OCI-LY3 (cell line): ENCODE measurements around the gene RBM10.

Experiments used
- H2AFZ ChIP-seq: fragments of 200-600, 300-600 bp; shearing (Covaris generic); 2 replicates; pipeline ENCODE4 v1.6.0; 2014; ENCODE audit warnings: antibody characterized with exemption, low read depth, low read length
- H3K27ac ChIP-seq: fragments of 200-600, 300-600 bp; sonication (generic); 2 replicates; pipeline ENCODE4 v1.5.1; 2014; ENCODE audit warnings: mild to moderate bottlenecking, low read length, moderate library complexity, mixed read lengths
- H3K27me3 ChIP-seq: fragments of 200-600, 300-600 bp; sonication (generic); 2 replicates; pipeline ENCODE4 v1.6.1; 2014; ENCODE audit warnings: low read depth, low read length, mixed read lengths
- H3K36me3 ChIP-seq: fragments of 200-600, 300-600 bp; sonication (generic); replicated peaks from 2 replicates; pipeline ENCODE3; 2014; ENCODE audit warnings: low read depth, low read length, mixed read lengths
- H3K4me1 ChIP-seq: fragments of 300-600, 200-600 bp; sonication (generic); 2 replicates; pipeline ENCODE4 v1.6.1; 2014; ENCODE audit warnings: low read length, mixed read lengths
- H3K4me2 ChIP-seq: fragments of 200-600, 300-600 bp; sonication (generic); 2 replicates; pipeline ENCODE4 v1.6.1; 2014; ENCODE audit warnings: low read length, mixed read lengths
- H3K4me3 ChIP-seq: fragments of 300-600, 200-600 bp; sonication (generic); 2 replicates; pipeline ENCODE4 v1.5.1; 2014; ENCODE audit warnings: antibody characterized with exemption, mild to moderate bottlenecking, low read length, moderate library complexity
- H3K79me2 ChIP-seq: fragments of 300-600, 200-600 bp; shearing (Covaris generic); 2 replicates; pipeline ENCODE4 v1.6.1; 2014; ENCODE audit warnings: mild to moderate bottlenecking, low read length, mixed read lengths
- H3K9ac ChIP-seq: fragments of 300-600, 200-600 bp; shearing (Covaris generic); 2 replicates; pipeline ENCODE4 v1.6.0; 2014; ENCODE audit warnings: mild to moderate bottlenecking, low read length, moderate library complexity
- H3K9me3 ChIP-seq: fragments of 200-600, 300-600 bp; shearing (Covaris generic); 2 replicates; pipeline ENCODE4 v1.6.1; 2014; ENCODE audit warnings: low read length, mixed read lengths; ENCODE audit not compliant: insufficient read depth
- H4K20me1 ChIP-seq: fragments of 200-600, 300-600 bp; sonication (generic); 2 replicates; pipeline ENCODE4 v1.6.1; 2016; ENCODE audit warnings: low read length, mixed read lengths; ENCODE audit not compliant: insufficient read depth
- CTCF ChIP-seq: fragments of 200-600, 300-600 bp; sonication (generic); IDR thresholded peaks from 2 replicates; pipeline ENCODE4 v1.5.1; 2014; ENCODE audit warnings: antibody characterized with exemption, low read length, low read depth
- EZH2phosphoT487 ChIP-seq: fragments of 200-600 bp; shearing (Covaris generic); IDR thresholded peaks from 2 replicates; pipeline ENCODE4 v1.6.1; 2018; ENCODE audit warnings: antibody characterized with exemption, mixed run types, low read depth

RBM10 gene

GRCh38 chrX:47174376-47174775, 29.4 kb downstream of the RBM10 start:
- no peaks in the 10 kb centered on the region for H4K20me1 ChIP-seq

GRCh38 chrX:47174846-47175587, 30.0 kb downstream of the RBM10 start:
- Histone ChIP-seq H4K20me1 (no peaks in the 10 kb centered on the region), H3K9ac (no peak overlapping the region), H3K4me1 (no peaks in the 10 kb centered on the region), H3K9me3 (no peaks in the 10 kb centered on the region), H3K4me2 (no peak overlapping the region), H3K36me3 (peaks cover 20% of the 10 kb centered on the region), H3K79me2 (peaks cover 4% of the 10 kb centered on the region; the same call in 1 of the 2 replicates), H2AFZ (no peak overlapping the region), H3K4me3 (no peak overlapping the region), H3K27me3 (no peaks in the 10 kb centered on the region), H3K27ac (no peak overlapping the region)
- TF ChIP-seq EZH2phosphoT487 = no peak
- TF ChIP-seq CTCF = no peak

More at GRCh38 chrX:47174376-47174775, 29.4 kb downstream of the RBM10 start:
- no peak overlapping the region for H2AFZ ChIP-seq
- H3K9ac ChIP-seq = no peak overlapping the region
- no peaks in the 10 kb centered on the region for H3K4me1 ChIP-seq
- no peak overlapping the region for H3K4me3 ChIP-seq
- no peaks in the 10 kb centered on the region for H3K9me3 ChIP-seq
- peaks cover 20% of the 10 kb centered on the region for H3K36me3 ChIP-seq
- no peak overlapping the region for H3K4me2 ChIP-seq
- no peak overlapping the region for H3K27ac ChIP-seq
- TF ChIP-seq CTCF (no peak), EZH2phosphoT487 (no peak)
- H3K79me2 ChIP-seq = peaks cover 4% of the 10 kb centered on the region; the same call in 1 of the 2 replicates
- H3K27me3 ChIP-seq = no peaks in the 10 kb centered on the region

- Histone ChIP-seq H3K4me2 (no peak overlapping the region), H3K4me1 (no peaks in the 10 kb centered on the region), H3K27ac (no peak overlapping the region), H2AFZ (no peak overlapping the region), H3K4me3 (no peak overlapping the region), H3K9ac (no peak overlapping the region), H3K79me2 (no peaks in the 10 kb centered on the region; the same call in 1 of the 2 replicates), H4K20me1 (no peaks in the 10 kb centered on the region), H3K27me3 (no peaks in the 10 kb centered on the region), H3K36me3 (peaks cover 18% of the 10 kb centered on the region), H3K9me3 (no peaks in the 10 kb centered on the region)
- TF ChIP-seq CTCF (no peak), EZH2phosphoT487 (no peak)
Observed at GRCh38 chrX:47175588-47175980, 30.6 kb downstream of the RBM10 start.

- H3K9ac ChIP-seq = no peak overlapping the region
- no peak overlapping the region for H2AFZ ChIP-seq
- TF ChIP-seq EZH2phosphoT487 = no peak
- TF ChIP-seq CTCF = no peak
- H3K79me2 ChIP-seq = no peaks in the 10 kb centered on the region; the same call in 1 of the 2 replicates
- peaks cover 18% of the 10 kb centered on the region for H3K36me3 ChIP-seq
- no peak overlapping the region for H3K4me2 ChIP-seq
- no peak overlapping the region for H3K4me3 ChIP-seq
- no peak overlapping the region for H3K27ac ChIP-seq
- H3K4me1 ChIP-seq = no peaks in the 10 kb centered on the region
- H3K9me3 ChIP-seq = no peaks in the 10 kb centered on the region
- H4K20me1 ChIP-seq = no peaks in the 10 kb centered on the region
- no peaks in the 10 kb centered on the region for H3K27me3 ChIP-seq
Observed at GRCh38 chrX:47176101-47176740, 31.2 kb downstream of the RBM10 start.
